GM18511 (cell line): ENCODE measurements around the gene MRPL11.

ENCODE experiments used
- ATAC-seq: cut with Tn5 transposase; IDR thresholded peaks from one replicate; pipeline ENCODE4 v1.9.1; 2021; ENCODE audit warnings: mild to moderate bottlenecking, moderate library complexity; ENCODE audit not compliant: unreplicated experiment

MRPL11 gene

GRCh38 chr11:66438504-66439466, at the start of gene MRPL11:
TSS of gene MRPL11 (minus strand) at chr11:66438848. CDS start at chr11:66438754, 94 bp downstream.
- ATAC-seq = peak; percentile 92

- ATAC-seq = no peak
Observed at GRCh38 chr11:66484806-66485380, 46.2 kb upstream of the MRPL11 start.

- ATAC-seq = peak; percentile 95
Observed at GRCh38 chr11:66480117-66480938, 41.7 kb upstream of the MRPL11 start, which contains the start of gene DPP3. TSS of gene DPP3 (plus strand) at chr11:66480434. CDS start at chr11:66482201, 1,767 bp downstream.

GRCh38 chr11:66479394-66480116, 40.9 kb upstream of the MRPL11 start:
- ATAC-seq = no peak

- ATAC-seq = no peak
Observed at GRCh38 chr11:66478729-66479393, 40.2 kb upstream of the MRPL11 start.

GRCh38 chr11:66477263-66478201, 38.9 kb upstream of the MRPL11 start:
- ATAC-seq = no peak

GRCh38 chr11:66476841-66477251, 38.2 kb upstream of the MRPL11 start:
- ATAC-seq = no peak

- ATAC-seq = no peak
Observed at GRCh38 chr11:66476173-66476840, 37.7 kb upstream of the MRPL11 start.

- ATAC-seq = no peak
Observed at GRCh38 chr11:66475349-66476172, 36.9 kb upstream of the MRPL11 start.

GRCh38 chr11:66473608-66474515, 35.2 kb upstream of the MRPL11 start:
- no peak for ATAC-seq

GRCh38 chr11:66473167-66473566, 34.5 kb upstream of the MRPL11 start:
- ATAC-seq = no peak

- ATAC-seq = no peak
Observed at GRCh38 chr11:66472054-66472453, 33.4 kb upstream of the MRPL11 start.

GRCh38 chr11:66471142-66471541, 32.5 kb upstream of the MRPL11 start:
- ATAC-seq = no peak

- ATAC-seq = no peak
Observed at GRCh38 chr11:66470015-66470414, 31.4 kb upstream of the MRPL11 start.

GRCh38 chr11:66469441-66469840, 30.8 kb upstream of the MRPL11 start:
- no peak for ATAC-seq

GRCh38 chr11:66468691-66469090, 30.0 kb upstream of the MRPL11 start:
- no peak for ATAC-seq
